ENCODE results near the gene CHRNB2. TPM values are rescaled to one million over a fixed set of nuclear protein-coding genes. Genes with fewer than 3 reads are reported as not detected.

Gene CHRNB2
- total RNA-seq, 1 donor from 2014 or later: 0.11 TPM

DNA sequence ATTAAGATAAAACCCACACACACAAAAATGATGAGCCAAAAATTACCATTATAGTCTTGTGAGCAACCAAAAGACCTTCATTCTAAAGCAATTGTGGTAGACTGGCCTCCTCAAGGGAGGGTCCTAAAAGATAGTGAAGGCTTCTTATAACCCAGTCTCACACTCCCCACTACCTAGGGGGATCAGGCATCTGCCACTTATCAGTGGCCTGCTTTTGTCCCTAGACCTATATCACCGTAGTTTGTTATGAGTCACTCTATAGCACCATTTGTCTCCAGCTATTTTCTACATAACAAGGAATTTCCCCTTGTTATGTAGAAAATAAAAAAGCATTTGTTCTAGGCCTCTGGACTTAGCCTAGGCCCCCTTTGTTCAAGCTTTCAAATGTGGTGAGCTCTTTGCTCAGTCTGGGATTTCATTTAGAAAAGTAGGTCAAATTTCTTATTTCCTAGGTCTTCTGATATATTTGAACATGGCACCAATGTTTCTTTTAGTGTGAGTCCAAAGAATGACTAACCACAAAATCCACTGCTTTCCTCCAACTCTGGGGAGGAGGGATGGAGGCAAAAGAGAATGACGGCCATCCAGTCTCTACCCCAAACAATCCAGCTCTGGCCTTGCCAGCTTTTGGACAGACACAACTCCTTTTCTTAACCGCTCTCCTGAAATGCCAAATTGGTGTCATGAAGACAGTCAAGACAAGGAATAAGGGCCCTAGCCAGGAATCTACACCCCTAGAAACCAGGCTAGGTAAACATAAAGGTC lies 31.5 kb downstream of the CHRNB2 start:
- H3K36me3 Mint-ChIP-seq: peaks cover 43% of the 10 kb centered on the region
- Histone ChIP-seq H3K27me3 (no peaks in the 10 kb centered on the region), H3K27ac (no peak overlapping the region), H3K79me2 (ENCODE audit: low read depth) (peaks cover 54% of the 10 kb centered on the region), H3K9ac (no peak overlapping the region), H3K9me3 (ENCODE audit: low read depth) (no peaks in the 10 kb centered on the region), H3K36me3 (no peaks in the 10 kb centered on the region), H3K4me3 (no peak overlapping the region), H4K20me1 (ENCODE audit: low read depth) (peaks cover 55% of the 10 kb centered on the region), H3K4me2 (no peak overlapping the region), H3F3A (ENCODE audit: low read depth) (no peaks in the 10 kb centered on the region), H3K4me1 (no peaks in the 10 kb centered on the region), H2AFZ (replicated peaks) (no peak overlapping the region)
- H3K4me3 Mint-ChIP-seq: no peak overlapping the region
- H3K4me1 Mint-ChIP-seq: peaks cover 3% of the 10 kb centered on the region
- peaks cover 6% of the 10 kb centered on the region for H3K27me3 Mint-ChIP-seq (ENCODE audit: insufficient read depth, low read depth)
- no peak overlapping the region for H3K27ac Mint-ChIP-seq
- no peak for TF ChIP-seq EZH2 (IDR thresholded peaks at IDR 0.05)
- no peak for TF ChIP-seq EZH2phosphoT487 (IDR thresholded peaks at IDR 0.05)
- DNase-seq (ENCODE audit: low spot score): no peak
- no peaks in the 10 kb centered on the region for H3K9me3 Mint-ChIP-seq

DNA sequence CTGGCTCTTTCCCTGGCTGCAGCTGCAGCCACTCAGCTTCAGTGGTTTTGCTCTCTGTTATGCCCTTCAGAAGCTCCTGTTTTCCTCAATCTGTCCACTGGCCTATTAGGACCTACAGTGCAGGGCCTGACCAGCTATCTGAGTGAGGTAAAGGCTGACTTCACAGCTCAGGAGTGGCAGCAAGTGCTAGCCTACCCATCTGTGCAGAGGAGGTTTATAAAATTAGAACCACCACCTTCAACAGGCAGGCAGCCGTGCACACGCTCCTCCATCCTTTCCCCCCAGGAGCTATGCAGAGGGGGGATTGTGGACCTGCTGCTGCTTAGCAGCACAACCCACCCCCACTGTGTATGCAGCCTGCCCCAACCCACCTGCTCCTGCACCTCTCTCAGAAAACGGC lies 32.1 kb downstream of the CHRNB2 start:
- no peaks in the 10 kb centered on the region for H3K27me3 ChIP-seq
- Mint-ChIP-seq H3K4me1 (peaks cover 3% of the 10 kb centered on the region), H3K4me3 (no peak overlapping the region), H3K27me3 (ENCODE audit: insufficient read depth, low read depth) (peaks cover 6% of the 10 kb centered on the region), H3K36me3 (peaks cover 40% of the 10 kb centered on the region), H3K9me3 (no peaks in the 10 kb centered on the region), H3K27ac (no peak overlapping the region)
- no peak overlapping the region for H2AFZ ChIP-seq (replicated peaks)
- no peak for DNase-seq (ENCODE audit: low spot score)
- no peaks in the 10 kb centered on the region for H3K9me3 ChIP-seq (ENCODE audit: low read depth)
- peaks cover 61% of the 10 kb centered on the region for H4K20me1 ChIP-seq (ENCODE audit: low read depth)
- no peak overlapping the region for H3K4me3 ChIP-seq
- no peak overlapping the region for H3K9ac ChIP-seq
- no peak overlapping the region for H3K4me2 ChIP-seq
- H3K27ac ChIP-seq: no peak overlapping the region
- H3K4me1 ChIP-seq: no peaks in the 10 kb centered on the region
- no peaks in the 10 kb centered on the region for H3K36me3 ChIP-seq
- H3K79me2 ChIP-seq (ENCODE audit: low read depth): peaks cover 60% of the 10 kb centered on the region
- no peaks in the 10 kb centered on the region for H3F3A ChIP-seq (ENCODE audit: low read depth)
- TF ChIP-seq EZH2 (IDR thresholded peaks at IDR 0.05): no peak
- TF ChIP-seq CTCF (IDR thresholded peaks at IDR 0.05): no peak
- TF ChIP-seq EZH2phosphoT487 (IDR thresholded peaks at IDR 0.05): no peak

DNA sequence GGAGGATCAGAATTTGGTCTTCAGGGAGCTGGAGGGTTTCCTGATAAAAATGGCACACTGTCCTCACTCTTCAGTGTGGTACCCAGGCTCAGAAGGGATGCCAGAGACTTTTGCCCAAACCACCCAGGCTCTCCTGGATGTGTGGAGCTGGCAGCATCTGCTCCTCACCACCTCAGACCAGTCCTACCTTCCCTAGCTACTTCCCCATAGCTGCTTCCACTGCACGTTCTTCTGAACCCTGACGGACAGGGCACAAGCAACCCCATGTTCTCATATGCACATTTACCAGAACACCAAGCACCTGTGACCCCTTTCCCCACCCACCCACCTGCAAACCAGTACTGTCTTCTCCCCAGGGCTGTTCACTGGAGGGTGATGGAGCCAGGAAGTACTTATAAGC lies 35.7 kb downstream of the CHRNB2 start:
- no peak for DNase-seq (ENCODE audit: low spot score)
- TF ChIP-seq EZH2phosphoT487 (IDR thresholded peaks at IDR 0.05): no peak
- no peak for TF ChIP-seq CTCF (IDR thresholded peaks at IDR 0.05)
- TF ChIP-seq EZH2 (IDR thresholded peaks at IDR 0.05): no peak
- H3K9me3 ChIP-seq (ENCODE audit: low read depth): no peaks in the 10 kb centered on the region
- H3K9me3 Mint-ChIP-seq: no peaks in the 10 kb centered on the region
- H3K4me3 ChIP-seq: no peak overlapping the region
- no peaks in the 10 kb centered on the region for H3K27me3 ChIP-seq
- H3K79me2 ChIP-seq (ENCODE audit: low read depth): peaks cover 92% of the 10 kb centered on the region
- H3F3A ChIP-seq (ENCODE audit: low read depth): peaks cover 20% of the 10 kb centered on the region
- H3K27me3 Mint-ChIP-seq (ENCODE audit: insufficient read depth, low read depth): peaks cover 6% of the 10 kb centered on the region
- no peak overlapping the region for H3K27ac Mint-ChIP-seq
- no peak overlapping the region for H3K4me3 Mint-ChIP-seq
- H3K4me1 ChIP-seq: peaks cover 18% of the 10 kb centered on the region
- H3K27ac ChIP-seq: no peak overlapping the region
- H3K36me3 ChIP-seq: no peaks in the 10 kb centered on the region
- H4K20me1 ChIP-seq (ENCODE audit: low read depth): peaks cover 89% of the 10 kb centered on the region
- peaks cover 22% of the 10 kb centered on the region for H3K4me1 Mint-ChIP-seq
- no peak overlapping the region for H3K4me2 ChIP-seq
- no peak overlapping the region for H3K9ac ChIP-seq
- H3K36me3 Mint-ChIP-seq: peaks cover 34% of the 10 kb centered on the region
- no peak overlapping the region for H2AFZ ChIP-seq (replicated peaks)

- Mint-ChIP-seq H3K4me3 (no peak overlapping the region), H3K27me3 (ENCODE audit: insufficient read depth, low read depth) (peaks cover 6% of the 10 kb centered on the region), H3K9me3 (no peaks in the 10 kb centered on the region), H3K4me1 (peaks cover 31% of the 10 kb centered on the region), H3K36me3 (peaks cover 27% of the 10 kb centered on the region), H3K27ac (no peak overlapping the region)
- Histone ChIP-seq H2AFZ (replicated peaks) (no peak overlapping the region), H3K4me1 (peaks cover 29% of the 10 kb centered on the region), H3K27me3 (no peaks in the 10 kb centered on the region), H3F3A (ENCODE audit: low read depth) (peaks cover 41% of the 10 kb centered on the region), H3K9ac (no peak overlapping the region), H3K9me3 (ENCODE audit: low read depth) (no peaks in the 10 kb centered on the region), H3K79me2 (ENCODE audit: low read depth) (peaks cover 82% of the 10 kb centered on the region), H4K20me1 (ENCODE audit: low read depth) (peaks cover 85% of the 10 kb centered on the region), H3K4me3 (no peak overlapping the region), H3K4me2 (no peak overlapping the region), H3K27ac (no peak overlapping the region), H3K36me3 (no peaks in the 10 kb centered on the region)
- DNase-seq (ENCODE audit: low spot score): no peak
- TF ChIP-seq EZH2phosphoT487 (IDR thresholded peaks at IDR 0.05): no peak
- TF ChIP-seq CTCF (IDR thresholded peaks at IDR 0.05): no peak
- no peak for TF ChIP-seq EZH2 (IDR thresholded peaks at IDR 0.05)
Measured at GRCh38 chr1:154605534-154605933, 38.0 kb downstream of the CHRNB2 start.

Measured in neural progenitor cell (in vitro differentiated cells).